K562 (cell line): ENCODE data around the gene GLYATL3. TPM values are rescaled to one million over a fixed set of nuclear protein-coding genes. Genes with fewer than 3 reads are reported as not detected.

Source experiments
- ATF6 ChIP-seq: sonication (generic); formaldehyde crosslinking; IDR thresholded peaks from 2 replicates; pipeline ENCODE4 v1.4.0; 2020; ENCODE audit warnings: mild to moderate bottlenecking, missing genetic modification reagents
- CCNT2 ChIP-seq: IDR thresholded peaks from 2 replicates; pipeline ENCODE4 v1.6.1; 2011; ENCODE audit warnings: borderline replicate concordance, low read depth, mild to moderate bottlenecking, moderate library complexity, mixed read lengths, low read length; ENCODE audit not compliant: insufficient read length; ENCODE audit errors: extremely low read depth
- CREM ChIP-seq: IDR thresholded peaks from 2 replicates; pipeline ENCODE4 v1.6.1; 2014; ENCODE audit warnings: antibody characterized with exemption, low read depth
- CTBP1 ChIP-seq: fragments of 450-650 bp; IDR thresholded peaks from 2 replicates; pipeline ENCODE4 v1.6.1; 2016; ENCODE audit warnings: borderline replicate concordance
- DPF2 ChIP-seq: fragments of 450-650 bp; IDR thresholded peaks from 2 replicates; pipeline ENCODE4 v1.6.1; 2016
- E2F5 ChIP-seq: sonication (generic); formaldehyde crosslinking; IDR thresholded peaks from 2 replicates; pipeline ENCODE4 v1.8.0; 2022; ENCODE audit warnings: mild to moderate bottlenecking, missing genetic modification reagents
- EP300 ChIP-seq: IDR thresholded peaks from 2 replicates; pipeline ENCODE4 v1.6.1; 2012; ENCODE audit warnings: low read length, improper control_type of control experiment
- IRF1 ChIP-seq: sonication (generic); formaldehyde crosslinking; IDR thresholded peaks from 2 replicates; pipeline ENCODE4 v1.8.0; 2022; ENCODE audit warnings: missing genetic modification reagents, mild to moderate bottlenecking, borderline replicate concordance
- JUND ChIP-seq, 2 experiments: IDR thresholded peaks; 2 replicates in 1 of 2; 3 replicates in 1 of 2; pipeline ENCODE4 v1.6.1; 2011; ENCODE audit warnings: borderline replicate concordance in 2 of 2, low read depth in 2 of 2, low read length in 2 of 2, improper control_type of control experiment in 1 of 2, missing biosample characterization in 1 of 2, missing genetic modification characterization in 1 of 2, missing genetic modification reagents in 1 of 2
- MAX ChIP-seq: sonication (generic); formaldehyde crosslinking; IDR thresholded peaks from 2 replicates; pipeline ENCODE4 v1.9.0; 2022; ENCODE audit warnings: mild to moderate bottlenecking, missing genetic modification reagents
- MBD1 ChIP-seq: fragments of 250-450 bp; sonication (Bioruptor Pico); IDR thresholded peaks from 2 replicates; pipeline ENCODE4 v1.8.0; 2022; ENCODE audit warnings: inconsistent platforms
- NFYB ChIP-seq: IDR thresholded peaks from 2 replicates; pipeline ENCODE4 v1.6.1; 2011; ENCODE audit warnings: mild to moderate bottlenecking, moderate library complexity; ENCODE audit not compliant: insufficient read length; ENCODE audit errors: extremely low read depth
- NR2F6 ChIP-seq: fragments of 450-650 bp; formaldehyde crosslinking; IDR thresholded peaks from 2 replicates; pipeline ENCODE4 v1.4.0; 2020; ENCODE audit warnings: mild to moderate bottlenecking
- PRPF4 ChIP-seq: fragments of 200-400 bp; formaldehyde crosslinking; IDR thresholded peaks from one replicate; pipeline ENCODE4 v1.6.1; 2017; ENCODE audit warnings: low read length, low read depth, mild to moderate bottlenecking; ENCODE audit not compliant: insufficient read depth, poor library complexity, severe bottlenecking
- SMARCC2 ChIP-seq: fragments of 450-650 bp; IDR thresholded peaks from 2 replicates; pipeline ENCODE4 v1.6.1; 2017; ENCODE audit warnings: antibody characterized with exemption, moderate library complexity, mild to moderate bottlenecking, low read depth
- SOX6 ChIP-seq: fragments of 450-650 bp; IDR thresholded peaks from 2 replicates; pipeline ENCODE4 v1.6.1; 2014; ENCODE audit warnings: mild to moderate bottlenecking
- SRSF7 ChIP-seq: fragments of 200-400 bp; formaldehyde crosslinking; optimal IDR thresholded peaks from 2 replicates; pipeline ENCODE3; 2017; ENCODE audit warnings: mild to moderate bottlenecking, low read depth, low read length
- TAF15 ChIP-seq: fragments of 200-400 bp; formaldehyde crosslinking; IDR thresholded peaks from 2 replicates; pipeline ENCODE4 v1.6.1; 2017; ENCODE audit warnings: mild to moderate bottlenecking, low read depth, low read length, moderate library complexity
- TFAM ChIP-seq: fragments of 250-450 bp; sonication (Bioruptor Pico); conservative IDR thresholded peaks from 2 replicates; pipeline ENCODE4 v1.5.0; 2021; ENCODE audit warnings: mild to moderate bottlenecking, moderate library complexity
- ZNF121 ChIP-seq: sonication (generic); formaldehyde crosslinking; conservative IDR thresholded peaks from 2 replicates; pipeline ENCODE4 v1.8.0; 2022; ENCODE audit warnings: missing genetic modification reagents
- ZNF263 ChIP-seq: sonication (generic); formaldehyde crosslinking; IDR thresholded peaks from 2 replicates; pipeline ENCODE4 v1.8.0; 2022; ENCODE audit warnings: mild to moderate bottlenecking, missing genetic modification reagents, borderline replicate concordance
- polyA plus RNA-seq, 8 experiments: library from polyadenylated mRNA; depleted of rRNA in 4 of 8; stranded (reverse) in 5 of 8; unstranded in 3 of 8; fragments of >200 nt; fragmentation: Nextera tagmentation in 2 of 8; fragmentation: Illumina TruSeq in 1 of 8; extraction: Ambion mirVana in 2 of 8; extraction: Trizol in 1 of 8; gene quantifications; 2 replicates each; pipeline versions ENCODE4 v1.2.1 to v1.2.3, GENCODE V29; 2011 to 2014; ENCODE audit warnings: inconsistent platforms in 1 of 8, missing spikeins in 1 of 8
- total RNA-seq, 7 experiments: library from RNA; depleted of rRNA in 6 of 7; stranded (reverse); fragments of >200 nt in 6 of 7; fragmentation: Illumina TruSeq in 2 of 7; extraction: Trizol in 2 of 7; gene quantifications; 2 replicates each; pipeline versions ENCODE4 v1.2.1 to v1.2.3, GENCODE V29; 2011 to 2021; ENCODE audit warnings: low replicate concordance in 1 of 7

The GLYATL3 gene
- total and polyA plus RNA-seq, 9 of the 15 experiments (the other 6 are each of a cell fraction or from before 2014, with no cell fraction given) = not detected

- TF ChIP-seq ZNF121 (CRISPR knock-in tag) = no peak
- TF ChIP-seq ATF6 (CRISPR knock-in tag) = 0 out of 2 replicates have a peak, but pooled peaks have one; percentile 49
- TF ChIP-seq NFYB = peak; percentile 58
- TF ChIP-seq SOX6 = peak; percentile 55; the same call in 1 of the 2 replicates
- TF ChIP-seq MBD1 (CRISPR knock-in tag) = no peak
- TF ChIP-seq E2F5 (CRISPR knock-in tag) = peak; percentile 90
- TF ChIP-seq PRPF4 = no peak
- TF ChIP-seq ZNF263 (CRISPR knock-in tag) = peak; percentile 46; the same call in 1 of the 2 replicates
- no peak for TF ChIP-seq TAF15
- peak; percentile 60 for TF ChIP-seq EP300
- TF ChIP-seq CREM = peak; percentile 100
- TF ChIP-seq TFAM (CRISPR knock-in tag) = no peak
- peak; percentile 83 for TF ChIP-seq JUND (IDR thresholded peaks at IDR 0.05; ENCODE audit: borderline replicate concordance, low read depth, low read length)
- TF ChIP-seq JUND (tag; IDR thresholded peaks at IDR 0.05; ENCODE audit: borderline replicate concordance, low read depth, low read length) = peak; percentile 69; the same call in 1 of the 3 replicates
- peak; percentile 31 for TF ChIP-seq MAX
- no peak for TF ChIP-seq NR2F6 (CRISPR knock-in tag)
- no peak for TF ChIP-seq SRSF7
- TF ChIP-seq SMARCC2 = no peak
- TF ChIP-seq CTBP1 = peak; percentile 81
- TF ChIP-seq CCNT2 = peak; percentile 83
- 0 out of 2 replicates have a peak, but pooled peaks have one; percentile 67 for TF ChIP-seq IRF1
- TF ChIP-seq DPF2 = no peak; the same call in 1 of the 2 replicates
Observed at GRCh38 chr6:49462927-49463611, 36.7 kb upstream of the GLYATL3 start, which contains the start of the genes CENPQ and MMUT (continued).
